K562 (cell line): Measurements from ENCODE around the gene INVS. TPM values are rescaled to one million over a fixed set of nuclear protein-coding genes. Genes with fewer than 3 reads are reported as not detected.

Experiments
- ATAC-seq: fragments of 200-7000 bp; cut with Tn5 transposase; 3 replicates; pipeline ENCODE4 v1.9.1; 2020; ENCODE audit warnings: moderate library complexity
- BruUV-seq: library from RNA; stranded (reverse); fragments of 400-500 nt; replicated peaks from 2 replicates; lab custom pipeline; 2021; lab: Mats Ljungman, UMichigan
- CTCF ChIA-PET: fragments of 300-600 bp; formaldehyde crosslinking; extraction: SDS; loops from one replicate; lab custom pipeline; 2021; ENCODE audit warnings: low intra/inter-chr PET ratio; lab: Yijun Ruan, JAX
- POLR2A ChIA-PET: fragments of 300-600, 350-650 bp; sonication (Branson Sonifier 250); formaldehyde crosslinking; extraction: SDS; loops from one replicate; lab custom pipeline; 2021; ENCODE audit warnings: antibody characterized with exemption, inconsistent platforms; lab: Yijun Ruan, JAX
- DNase-seq, 4 experiments: peaks; one replicate each; pipeline versions ENCODE4 v3.0.0 to v3.0.0-alpha.2; 2011 to 2018; ENCODE audit warnings: low spot score in 3 of 4, mixed read lengths in 3 of 4; ENCODE audit errors: extremely low read depth in 1 of 4
- FAIRE-seq: peaks from 2 replicates; lab custom pipeline; 2011; peaks lifted over from hg19 to GRCh38; lab: Jason Lieb, UNC
- H2AFZ ChIP-seq: 2 replicates; pipeline ENCODE4 v1.6.0; 2011; ENCODE audit warnings: low read depth, low read length, control low read depth, inconsistent platforms
- H3K27ac ChIP-seq: fragments of 200-600 bp; 3 replicates; pipeline ENCODE4 v1.8.0; 2011; ENCODE audit warnings: low read depth, mild to moderate bottlenecking, control low read depth, inconsistent platforms, low read length, moderate library complexity, mixed read lengths; ENCODE audit errors: extremely low read depth
- H3K27me3 ChIP-seq, 2 experiments: fragments of 300-600 bp in 1 of 2; 2 replicates in 1 of 2; 3 replicates in 1 of 2; pipeline versions ENCODE4 v1.6.0 to v1.8.0; 2011; ENCODE audit warnings: inconsistent platforms in 2 of 2, low read length in 2 of 2, mild to moderate bottlenecking in 1 of 2, mixed read lengths in 1 of 2, moderate library complexity in 1 of 2; ENCODE audit not compliant: control insufficient read depth in 2 of 2, insufficient read depth in 2 of 2
- H3K36me3 ChIP-seq: fragments of 300-600 bp; 3 replicates; pipeline ENCODE4 v1.8.0; 2011; ENCODE audit warnings: mild to moderate bottlenecking, low read length, inconsistent platforms; ENCODE audit not compliant: control insufficient read depth, insufficient read depth
- H3K4me1 ChIP-seq, 2 experiments: fragments of 200-600 bp in 1 of 2; replicated peaks in 1 of 2; 2 replicates in 1 of 2; 3 replicates in 1 of 2; pipeline versions ENCODE4 v1.5.1 to v1.8.0; 2011; ENCODE audit warnings: inconsistent platforms in 2 of 2, low read length in 2 of 2, mild to moderate bottlenecking in 1 of 2, mixed read lengths in 1 of 2, moderate library complexity in 1 of 2; ENCODE audit not compliant: control insufficient read depth in 2 of 2, insufficient read depth in 2 of 2
- H3K4me2 ChIP-seq: 2 replicates; pipeline ENCODE4 v1.6.1; 2011; ENCODE audit warnings: low read length, control low read depth, inconsistent platforms, mixed read lengths; ENCODE audit not compliant: insufficient read depth
- H3K4me3 ChIP-seq: fragments of 200-600 bp; sonication (generic), shearing (Covaris generic); 2 replicates; pipeline ENCODE4 v1.5.1; 2016; ENCODE audit warnings: control low read depth, inconsistent platforms
- H3K79me2 ChIP-seq: fragments of 200-600 bp; 3 replicates; pipeline ENCODE4 v1.8.0; 2011; ENCODE audit warnings: low read length, inconsistent platforms; ENCODE audit not compliant: control insufficient read depth, insufficient read depth
- H3K9ac ChIP-seq, 2 experiments: 2 replicates each; pipeline versions ENCODE4 v1.6.0 to v1.6.1; 2011; ENCODE audit warnings: low read depth in 2 of 2, low read length in 2 of 2, control low read depth in 1 of 2, inconsistent platforms in 1 of 2, mild to moderate bottlenecking in 1 of 2, mixed read lengths in 1 of 2; ENCODE audit not compliant: insufficient read depth in 1 of 2
- H3K9me1 ChIP-seq: one replicate; pipeline ENCODE4 v1.6.0; 2011; ENCODE audit warnings: inconsistent platforms, mild to moderate bottlenecking, low read length, moderate library complexity; ENCODE audit not compliant: control insufficient read depth, insufficient read depth
- H3K9me3 ChIP-seq: replicated peaks from 2 replicates; pipeline ENCODE4 v1.5.1; 2011; ENCODE audit warnings: low read depth, low read length, inconsistent platforms; ENCODE audit not compliant: control insufficient read depth, insufficient read depth
- H4K20me1 ChIP-seq: replicated peaks from 2 replicates; pipeline ENCODE4 v1.6.1; 2011; ENCODE audit warnings: low read length, inconsistent platforms, mixed read lengths; ENCODE audit not compliant: control insufficient read depth, insufficient read depth
- BRF1 ChIP-seq: IDR thresholded peaks from 3 replicates; pipeline ENCODE4 v1.6.1; 2011; ENCODE audit warnings: borderline replicate concordance, mild to moderate bottlenecking; ENCODE audit not compliant: insufficient read length; ENCODE audit errors: extremely low read depth
- CREM ChIP-seq: IDR thresholded peaks from 2 replicates; pipeline ENCODE4 v1.6.1; 2014; ENCODE audit warnings: antibody characterized with exemption, low read depth
- L3MBTL2 ChIP-seq: fragments of 450-650 bp; IDR thresholded peaks from 2 replicates; pipeline ENCODE4 v1.6.1; 2016; ENCODE audit warnings: mild to moderate bottlenecking, moderate library complexity
- NRF1 ChIP-seq, 2 experiments: fragments of 450-650 bp; IDR thresholded peaks in 1 of 2; conservative IDR thresholded peaks in 1 of 2; 2 replicates each; pipeline ENCODE4 v1.6.1; 2014; ENCODE audit warnings: mild to moderate bottlenecking in 2 of 2
- PTBP1 ChIP-seq: fragments of 200-400 bp; formaldehyde crosslinking; IDR thresholded peaks from 2 replicates; pipeline ENCODE4 v1.6.1; 2017; ENCODE audit warnings: low read depth, low read length
- TCF7L2 ChIP-seq: fragments of 150-350 bp; IDR thresholded peaks from 2 replicates; pipeline ENCODE4 v1.6.1; 2016; ENCODE audit warnings: low read depth, mild to moderate bottlenecking, low read length, moderate library complexity
- USF2 ChIP-seq: sonication (generic); formaldehyde crosslinking; IDR thresholded peaks from 2 replicates; pipeline ENCODE4 v1.5.0; 2020; ENCODE audit warnings: missing genetic modification reagents
- ZNF639 ChIP-seq, 2 experiments: fragments of 200-800 bp in 1 of 2; sonication (Bioruptor generic) in 1 of 2; sonication (generic) in 1 of 2; formaldehyde crosslinking in 1 of 2; IDR thresholded peaks in 1 of 2; conservative IDR thresholded peaks in 1 of 2; 2 replicates each; pipeline versions ENCODE4 v1.5.0 to v1.6.1; 2016 to 2020; ENCODE audit warnings: missing compliant biosample characterization in 1 of 2, missing genetic modification characterization in 1 of 2, missing genetic modification reagents in 1 of 2
- ZNF77 ChIP-seq: fragments of 250-450 bp; sonication (Bioruptor Pico); IDR thresholded peaks from 2 replicates; pipeline ENCODE4 v1.5.0; 2020
- in situ Hi-C: fragments of 300-500 bp; cut with MboI; formaldehyde crosslinking; loops from 4 replicates; pipeline ENCODE4 v1.15.0; 2018; ENCODE audit warnings: inconsistent platforms, mixed read lengths
- intact Hi-C: fragments of 100-400 bp; cut with micrococcal nuclease; formaldehyde crosslinking; loops from 2 replicates; pipeline ENCODE4 v1.14.2; 2022
- polyA plus RNA-seq, 8 experiments: library from polyadenylated mRNA; depleted of rRNA in 4 of 8; stranded (reverse) in 5 of 8; unstranded in 3 of 8; fragments of >200 nt; fragmentation: Nextera tagmentation in 2 of 8; fragmentation: Illumina TruSeq in 1 of 8; extraction: Ambion mirVana in 2 of 8; extraction: Trizol in 1 of 8; gene quantifications; 2 replicates each; pipeline versions ENCODE4 v1.2.1 to v1.2.3, GENCODE V29; 2011 to 2014; ENCODE audit warnings: inconsistent platforms in 1 of 8, missing spikeins in 1 of 8
- total RNA-seq, 7 experiments: library from RNA; depleted of rRNA in 6 of 7; stranded (reverse); fragments of >200 nt in 6 of 7; fragmentation: Illumina TruSeq in 2 of 7; extraction: Trizol in 2 of 7; gene quantifications; 2 replicates each; pipeline versions ENCODE4 v1.2.1 to v1.2.3, GENCODE V29; 2011 to 2021; ENCODE audit warnings: low replicate concordance in 1 of 7

INVS gene
- total and polyA plus RNA-seq, 9 of the 15 experiments (the other 6 are each of a cell fraction or from before 2014, with no cell fraction given) = 0.77 to 18.5 (median 10.0) TPM

- Histone ChIP-seq H3K27ac (no peak overlapping the region), H3K4me3 (no peak overlapping the region), H3K4me1 (no peaks in the 10 kb centered on the region), H3K79me2 (no peaks in the 10 kb centered on the region), H3K9ac (no peak overlapping the region), H3K9me1 (no peaks in the 10 kb centered on the region), H3K4me2 (no peak overlapping the region), H4K20me1 (no peaks in the 10 kb centered on the region), H3K27me3 (no peaks in the 10 kb centered on the region), H3K9me3 (no peaks in the 10 kb centered on the region), H3K36me3 (no peaks in the 10 kb centered on the region; the same call in 2 of the 3 replicates), H2AFZ (no peak overlapping the region)
- in situ Hi-C loops = no loop called here
- intact Hi-C loops = no loop called here
- POLR2A ChIA-PET = interaction anchor here (0.6 kb wide), 1 partner anchor 12 kb away, joined by 3 read pairs; no protein-coding TSS in a partner anchor
- FAIRE-seq (no peak), ATAC-seq (no peak), DNase-seq (no peak)
- CTCF ChIA-PET = no interaction called here
- no TSS peak for BruUV-seq
- no peak for TF ChIP-seq L3MBTL2
- no peak for TF ChIP-seq ZNF77
- no peak for TF ChIP-seq CREM
- TF ChIP-seq USF2 (CRISPR knock-in tag) = no peak
- no peak for TF ChIP-seq PTBP1
Observed at GRCh38 chr9:100170085-100170484, 71.0 kb downstream of the INVS start.

GRCh38 chr9:100170556-100170955, 71.5 kb downstream of the INVS start:
- ATAC-seq (no peak), DNase-seq (no peak), FAIRE-seq (no peak)
- no peaks in the 10 kb centered on the region for H3K9me3 ChIP-seq
- H3K9me1 ChIP-seq = no peaks in the 10 kb centered on the region
- H3K79me2 ChIP-seq = no peaks in the 10 kb centered on the region
- POLR2A ChIA-PET = interaction anchor here (0.6 kb wide), 1 partner anchor 12 kb away, joined by 3 read pairs; no protein-coding TSS in a partner anchor
- TF ChIP-seq BRF1 = no peak
- TF ChIP-seq ZNF639 (CRISPR knock-in tag; conservative IDR thresholded peaks at IDR 0.05 in 1 of 2, IDR thresholded peaks at IDR 0.05 in 1 of 2) = no peak
- no peak for TF ChIP-seq NRF1 (conservative IDR thresholded peaks at IDR 0.05 in 1 of 2, IDR thresholded peaks at IDR 0.05 in 1 of 2)
- TF ChIP-seq TCF7L2 = no peak
- CTCF ChIA-PET = no interaction called here
- in situ Hi-C loops = no loop called here
- no peaks in the 10 kb centered on the region for H3K27me3 ChIP-seq
- H3K27ac ChIP-seq = no peak overlapping the region
- H2AFZ ChIP-seq = no peak overlapping the region
- H3K36me3 ChIP-seq = no peaks in the 10 kb centered on the region; the same call in 2 of the 3 replicates
- no peaks in the 10 kb centered on the region for H4K20me1 ChIP-seq
- no peak overlapping the region for H3K4me3 ChIP-seq
- no peak overlapping the region for H3K9ac ChIP-seq
- intact Hi-C loops = no loop called here
- BruUV-seq = no TSS peak
- H3K4me2 ChIP-seq = no peak overlapping the region
- no peaks in the 10 kb centered on the region for H3K4me1 ChIP-seq
